ENCODE results near the gene MKS1. TPM values are rescaled to one million over a fixed set of nuclear protein-coding genes. Genes with fewer than 3 reads are reported as not detected.

Gene MKS1
- total RNA-seq, 1 donor from 2014 or later, result 20.1 TPM

DNA sequence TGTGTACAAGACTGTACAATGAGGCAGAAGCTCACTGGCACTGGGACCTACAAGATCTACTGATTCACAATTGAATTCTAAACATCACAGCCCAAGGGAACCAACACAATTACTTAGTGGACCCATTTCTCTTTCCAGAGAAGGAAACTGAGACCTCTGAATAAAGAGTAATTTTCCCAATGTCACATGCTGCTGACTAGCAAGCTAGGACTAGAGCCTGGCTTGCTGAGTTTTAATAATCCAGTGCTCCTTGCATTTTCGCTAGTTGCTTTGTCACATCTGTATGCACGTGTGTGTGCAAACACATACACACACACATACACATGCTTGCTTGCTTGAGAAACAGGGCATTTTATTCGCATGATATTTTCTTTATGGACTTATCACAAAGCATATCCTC is 15.5 kb upstream of the MKS1 start:
- ATAC-seq (no peak), DNase-seq (no peak)
- TF ChIP-seq CTCF (IDR thresholded peaks at IDR 0.05), result no peak
- Histone ChIP-seq H3K4me3 (no peak overlapping the region), H3K27ac (no peak overlapping the region), H3K9me3 (no peaks in the 10 kb centered on the region), H3K4me1 (no peaks in the 10 kb centered on the region), H3K36me3 (no peaks in the 10 kb centered on the region), H3K27me3 (ENCODE audit: low read depth) (peaks cover 18% of the 10 kb centered on the region)
- intact Hi-C loops (cut with DNase I), result no loop called here

DNA sequence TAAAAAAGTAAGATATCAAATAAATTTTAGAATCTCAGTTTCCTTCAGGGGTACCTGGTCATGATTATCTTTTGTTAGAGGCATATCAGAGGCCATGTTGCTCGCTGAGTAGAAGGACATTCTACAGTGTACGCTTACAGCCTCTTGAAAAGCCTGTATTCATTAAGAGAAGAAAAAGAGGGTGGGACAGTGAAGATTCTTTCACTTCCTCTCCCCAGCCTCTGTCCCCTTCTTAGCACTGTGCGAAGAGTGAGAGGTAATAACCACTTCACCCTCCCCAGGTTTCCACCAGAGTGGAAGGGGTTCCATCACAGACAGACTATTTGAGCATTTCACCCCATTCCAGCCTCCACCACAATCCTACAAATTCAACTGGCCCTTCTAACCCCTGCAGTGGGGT is 14.5 kb upstream of the MKS1 start:
- ATAC-seq (peak; percentile 77 to 79), DNase-seq (no peak)
- no peak for TF ChIP-seq CTCF (IDR thresholded peaks at IDR 0.05)
- Histone ChIP-seq H3K27ac (no peak overlapping the region), H3K9me3 (no peaks in the 10 kb centered on the region), H3K27me3 (ENCODE audit: low read depth) (peaks cover 21% of the 10 kb centered on the region), H3K4me3 (no peak overlapping the region), H3K4me1 (no peaks in the 10 kb centered on the region), H3K36me3 (no peaks in the 10 kb centered on the region)
- intact Hi-C loops (cut with DNase I), result no loop called here

GRCh38 chr17:58232707-58233156 is 13.7 kb upstream of the MKS1 start:
- no peaks in the 10 kb centered on the region for H3K9me3 ChIP-seq
- no peak overlapping the region for H3K27ac ChIP-seq
- peaks cover 20% of the 10 kb centered on the region for H3K27me3 ChIP-seq (ENCODE audit: low read depth)
- intact Hi-C loops (cut with DNase I), result no loop called here
- peak; percentile 67 for DNase-seq
- no peak overlapping the region for H3K4me3 ChIP-seq
- peak; percentile 89 to 92 for ATAC-seq
- H3K4me1 ChIP-seq, result no peaks in the 10 kb centered on the region
- no peak for TF ChIP-seq CTCF (IDR thresholded peaks at IDR 0.05)
- H3K36me3 ChIP-seq, result no peaks in the 10 kb centered on the region

DNA sequence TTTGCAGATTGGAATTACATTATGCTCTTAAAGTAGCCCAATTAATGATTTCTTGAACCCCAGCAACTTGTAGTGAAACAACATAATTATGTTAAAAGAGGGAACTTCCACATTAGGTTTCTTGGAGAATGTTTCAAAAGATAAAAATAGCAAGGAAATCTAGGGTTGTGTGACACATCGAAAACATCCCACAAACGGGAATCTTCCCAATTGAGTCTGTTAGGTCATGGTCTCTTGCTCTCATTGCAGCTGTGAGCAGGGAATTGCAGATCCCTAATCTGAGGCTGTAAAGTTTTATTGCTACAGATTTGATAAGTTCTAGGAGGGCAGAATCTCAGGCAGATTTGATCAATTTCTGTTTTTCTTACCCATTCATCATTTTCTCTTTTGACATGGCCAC is 12.6 kb upstream of the MKS1 start:
- Histone ChIP-seq H3K27me3 (ENCODE audit: low read depth) (peaks cover 20% of the 10 kb centered on the region), H3K4me1 (no peaks in the 10 kb centered on the region), H3K27ac (no peak overlapping the region), H3K36me3 (no peaks in the 10 kb centered on the region), H3K9me3 (no peaks in the 10 kb centered on the region), H3K4me3 (no peak overlapping the region)
- intact Hi-C loops (cut with DNase I), result no loop called here
- no peak for TF ChIP-seq CTCF (IDR thresholded peaks at IDR 0.05)
- ATAC-seq, result no peak
- DNase-seq, result no peak

GRCh38 chr17:58229881-58230280 is 10.8 kb upstream of the MKS1 start:
- Histone ChIP-seq H3K36me3 (no peaks in the 10 kb centered on the region), H3K27ac (no peak overlapping the region), H3K4me3 (no peak overlapping the region), H3K27me3 (ENCODE audit: low read depth) (peaks cover 15% of the 10 kb centered on the region), H3K9me3 (no peaks in the 10 kb centered on the region), H3K4me1 (no peaks in the 10 kb centered on the region)
- ATAC-seq, result no peak
- no peak for DNase-seq
- TF ChIP-seq CTCF (IDR thresholded peaks at IDR 0.05), result no peak
- intact Hi-C loops (cut with DNase I), result no loop called here

DNA sequence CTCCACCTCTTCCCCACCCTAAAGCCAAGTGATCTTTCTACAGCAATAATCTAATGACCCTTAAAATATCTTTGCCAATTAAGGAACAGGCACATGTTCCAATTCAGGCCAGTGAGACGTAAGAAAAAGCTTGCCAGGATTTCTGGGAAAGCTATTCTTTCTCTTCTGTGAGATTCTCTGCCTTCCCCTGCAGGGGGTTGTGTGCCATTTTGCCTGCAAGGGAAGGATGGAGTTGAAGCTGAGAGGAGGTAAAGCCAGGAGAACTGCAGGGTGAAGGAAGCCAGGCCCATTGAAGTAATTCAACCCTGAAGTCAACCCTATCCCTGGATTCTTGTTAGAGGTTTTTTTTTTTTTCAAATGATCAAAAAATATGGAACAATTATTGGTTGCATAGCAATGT is 10.3 kb upstream of the MKS1 start:
- no peak for TF ChIP-seq CTCF (IDR thresholded peaks at IDR 0.05)
- Histone ChIP-seq H3K4me1 (no peaks in the 10 kb centered on the region), H3K27me3 (ENCODE audit: low read depth) (peaks cover 10% of the 10 kb centered on the region), H3K9me3 (no peaks in the 10 kb centered on the region), H3K36me3 (no peaks in the 10 kb centered on the region), H3K27ac (no peak overlapping the region), H3K4me3 (no peak overlapping the region)
- ATAC-seq (no peak), DNase-seq (no peak)
- intact Hi-C loops (cut with DNase I), result no loop called here

All from lower lobe of right lung (tissue), 2 donors.